Measurements from ENCODE around the gene CREB3L1. TPM values are rescaled to one million over a fixed set of nuclear protein-coding genes. Genes with fewer than 3 reads are reported as not detected.

The CREB3L1 gene
- total RNA-seq, 2 donors from 2014 or later: 20.7 to 28.0 TPM

DNA sequence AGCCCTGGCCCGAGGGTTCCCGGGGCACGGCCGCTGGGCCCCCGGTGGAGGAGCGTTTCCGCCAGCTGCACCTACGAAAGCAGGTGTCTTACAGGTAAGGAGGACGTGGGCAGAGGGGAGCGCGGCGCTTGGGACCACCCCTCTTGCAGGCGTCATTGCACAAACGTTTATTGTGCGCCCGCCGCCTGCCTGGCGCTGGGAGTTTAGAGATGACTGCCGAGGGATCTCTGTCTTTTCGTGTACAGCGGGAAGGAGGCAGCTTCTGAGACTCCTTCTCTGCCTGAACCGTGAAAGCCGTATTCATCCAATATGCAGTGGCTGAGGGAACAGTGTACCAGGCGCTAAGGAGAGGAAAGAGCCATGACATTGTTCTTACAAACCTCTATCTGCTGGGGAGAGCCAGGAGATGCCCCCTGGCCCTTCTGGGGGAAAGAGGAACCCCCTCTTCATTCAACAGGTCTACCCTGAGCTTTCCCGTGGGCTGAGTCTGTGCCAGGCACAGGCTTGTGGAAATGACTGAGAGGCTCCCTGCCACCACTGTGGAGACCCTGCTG is 56.0 kb downstream of the CREB3L1 start:
- intact Hi-C loops (cut with DNase I): loop anchor here in 1 of 2 donors (10.0 kb wide), 1 partner anchor 219 kb away; no protein-coding TSS in a partner anchor
- no peak for DNase-seq
- peak in 1 of 2 donors; percentile 11 for ATAC-seq

- ATAC-seq: no peak
- intact Hi-C loops (cut with DNase I): loop anchor here in 1 of 2 donors (10.0 kb wide), 1 partner anchor 219 kb away; no protein-coding TSS in a partner anchor
- no peak for DNase-seq
Observed at GRCh38 chr11:46334211-46334610, 56.7 kb downstream of the CREB3L1 start.

GRCh38 chr11:46335271-46335670 is 57.8 kb downstream of the CREB3L1 start:
- no peak for DNase-seq
- intact Hi-C loops (cut with DNase I): loop anchor here in 1 of 2 donors (10.0 kb wide), 1 partner anchor 220 kb away; no protein-coding TSS in a partner anchor
- no peak for ATAC-seq

DNA sequence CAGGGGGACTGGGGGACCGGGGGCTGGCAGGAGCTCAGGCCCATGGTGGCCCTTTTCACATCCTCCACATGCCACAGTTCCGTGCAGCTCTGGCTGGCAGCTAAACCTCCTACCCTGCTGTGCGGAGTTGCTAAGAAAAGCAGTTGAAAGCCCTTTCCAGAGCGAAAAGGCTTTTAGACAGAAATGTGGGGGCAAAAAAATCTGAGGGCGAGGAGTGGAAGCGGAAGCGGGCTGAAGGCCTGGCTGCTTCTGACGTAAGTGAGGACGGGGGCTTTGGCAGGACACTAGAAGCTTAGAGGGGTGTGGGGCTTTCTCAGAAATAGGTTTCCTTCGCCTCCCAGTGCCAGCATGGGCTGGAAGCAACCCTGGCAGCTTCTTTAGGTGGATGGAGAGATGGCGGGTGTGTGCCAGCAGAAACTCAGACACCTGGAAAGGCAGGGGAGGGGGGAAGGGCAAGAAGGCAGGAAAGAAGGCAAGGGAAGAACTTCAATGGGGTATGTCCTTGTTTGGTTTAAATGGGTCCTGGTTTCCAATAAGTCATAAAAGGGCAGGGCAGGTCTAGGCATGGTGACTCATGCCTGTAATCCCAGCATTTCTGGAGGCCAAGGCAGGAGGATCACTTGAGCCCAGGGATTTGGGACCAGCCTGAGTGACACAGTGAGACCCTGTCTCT is 58.6 kb downstream of the CREB3L1 start:
- intact Hi-C loops (cut with DNase I): loop anchor here in 1 of 2 donors (10.0 kb wide), 1 partner anchor 221 kb away; no protein-coding TSS in a partner anchor
- ATAC-seq: no peak
- no peak for DNase-seq

DNA sequence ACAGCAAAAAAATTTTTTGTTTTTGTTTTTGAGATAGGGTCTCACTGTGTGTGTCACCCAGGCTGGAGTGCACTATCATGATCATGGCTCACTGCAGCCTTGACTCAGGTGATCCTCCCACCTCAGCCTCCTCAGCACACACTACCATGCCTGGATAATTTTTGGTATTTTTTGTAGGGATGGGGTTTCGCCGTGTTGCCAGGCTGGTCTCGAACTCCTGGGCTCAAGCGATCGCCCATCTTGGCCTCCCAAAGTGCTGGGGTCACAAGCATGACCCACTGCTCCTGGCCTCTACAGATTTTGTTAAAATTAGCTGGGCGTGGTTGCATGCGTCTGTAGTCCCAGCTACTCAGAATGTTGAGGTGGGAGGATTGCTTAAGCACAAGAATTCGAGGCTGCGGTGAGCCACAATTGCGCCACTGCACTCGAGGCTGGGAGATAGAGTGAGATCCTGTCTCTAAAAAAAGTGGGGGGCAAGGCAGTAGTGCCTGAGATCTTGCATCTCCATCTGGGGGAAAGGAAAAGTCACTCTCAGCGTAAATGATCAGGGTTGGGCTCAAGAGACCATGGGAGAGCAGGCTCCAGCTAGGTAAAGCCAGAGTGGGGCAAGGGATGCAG is 59.2 kb downstream of the CREB3L1 start:
- ATAC-seq (no peak), DNase-seq (no peak)
- intact Hi-C loops (cut with DNase I): loop anchor here in 1 of 2 donors (10.0 kb wide), 1 partner anchor 222 kb away; no protein-coding TSS in a partner anchor

GRCh38 chr11:46337626-46338345 is 60.3 kb downstream of the CREB3L1 start:
- no peak for ATAC-seq
- intact Hi-C loops (cut with DNase I): loop anchor here in 1 of 2 donors (10.0 kb wide), 1 partner anchor 223 kb away; no protein-coding TSS in a partner anchor

DNA sequence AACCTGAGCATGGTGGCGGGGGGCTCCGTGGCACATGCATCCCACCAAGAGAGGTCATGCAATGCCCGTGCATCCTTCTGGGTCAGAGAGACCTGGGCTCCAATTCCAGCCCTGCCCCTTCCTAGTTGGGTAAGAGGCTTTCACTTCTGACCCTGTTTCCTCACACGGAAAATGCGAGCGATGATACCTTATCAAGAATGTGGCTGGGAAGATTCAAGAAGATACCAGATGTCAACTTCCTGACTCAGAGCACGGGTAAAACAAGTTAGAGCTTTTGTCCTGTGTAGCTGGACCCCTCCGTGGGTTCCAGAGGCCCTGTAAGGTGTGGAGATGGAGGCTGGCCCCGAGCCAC is 61.1 kb downstream of the CREB3L1 start:
- no peak for DNase-seq
- intact Hi-C loops (cut with DNase I): loop anchor here in 1 of 2 donors (10.0 kb wide), 1 partner anchor 224 kb away; no protein-coding TSS in a partner anchor
- peak in 1 of 2 donors; percentile 15 for ATAC-seq

More at GRCh38 chr11:46337626-46338345, 60.3 kb downstream of the CREB3L1 start:
- no peak for DNase-seq

- intact Hi-C loops (cut with DNase I): loop anchor here in 1 of 2 donors (10.0 kb wide), 1 partner anchor 224 kb away; no protein-coding TSS in a partner anchor
- peak; percentile 65 for DNase-seq
- peak; percentile 79 to 84 for ATAC-seq
Observed at GRCh38 chr11:46338988-46339666, 61.7 kb downstream of the CREB3L1 start.

GRCh38 chr11:46339816-46340215 is 62.4 kb downstream of the CREB3L1 start:
- ATAC-seq: peak; percentile 62 to 85
- DNase-seq: no peak
- intact Hi-C loops (cut with DNase I): loop anchor here in 1 of 2 donors (10.0 kb wide), 1 partner anchor 225 kb away; no protein-coding TSS in a partner anchor

DNA sequence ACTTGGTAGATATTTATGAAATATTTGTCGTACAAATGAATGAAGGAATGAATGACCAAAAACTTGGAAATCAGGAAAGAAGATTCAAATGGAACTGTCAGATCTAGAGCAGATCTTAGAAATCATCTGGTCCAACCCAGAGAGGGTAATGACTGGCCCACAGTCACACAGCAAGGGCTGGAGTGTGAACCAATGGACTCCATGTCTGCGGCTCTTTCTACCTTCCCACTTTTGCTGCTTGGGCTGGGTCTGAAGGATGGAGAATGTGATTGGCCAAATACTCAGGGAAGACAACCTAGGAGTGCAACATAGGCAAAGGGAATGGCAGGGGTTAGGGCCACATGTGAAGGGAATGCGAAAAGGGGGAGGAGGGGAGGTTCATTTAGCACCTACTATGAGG is 64.0 kb downstream of the CREB3L1 start:
- intact Hi-C loops (cut with DNase I): no loop called here
- DNase-seq (no peak), ATAC-seq (no peak)

GRCh38 chr11:46342239-46342638 is 64.8 kb downstream of the CREB3L1 start:
- no peak for ATAC-seq
- peak; percentile 60 for DNase-seq
- intact Hi-C loops (cut with DNase I): no loop called here

DNA sequence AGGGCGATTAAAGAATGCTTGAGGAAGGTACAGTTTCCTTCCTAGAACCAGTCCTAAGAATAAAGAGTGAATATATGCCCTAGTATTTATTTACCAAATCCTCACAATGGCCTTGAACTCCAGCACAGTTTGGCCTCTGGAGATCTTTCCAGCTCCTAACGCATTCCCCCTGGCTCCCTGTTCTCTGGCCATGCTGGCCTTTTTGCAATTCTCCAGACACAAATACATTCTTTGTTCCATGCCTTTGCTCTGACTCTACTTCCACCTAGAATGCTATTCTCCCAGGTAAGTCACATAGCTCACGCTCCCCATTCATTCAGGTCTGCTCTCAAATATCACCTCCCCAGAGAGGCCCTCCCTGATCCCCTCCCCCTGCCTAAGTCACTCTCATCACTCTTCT is 66.1 kb downstream of the CREB3L1 start:
- ATAC-seq (no peak), DNase-seq (no peak)
- intact Hi-C loops (cut with DNase I): no loop called here

- peak; percentile 76 for DNase-seq
- peak; percentile 12 to 24 for ATAC-seq
- intact Hi-C loops (cut with DNase I): no loop called here
Observed at GRCh38 chr11:46345131-46345597, 67.7 kb downstream of the CREB3L1 start.

DNA sequence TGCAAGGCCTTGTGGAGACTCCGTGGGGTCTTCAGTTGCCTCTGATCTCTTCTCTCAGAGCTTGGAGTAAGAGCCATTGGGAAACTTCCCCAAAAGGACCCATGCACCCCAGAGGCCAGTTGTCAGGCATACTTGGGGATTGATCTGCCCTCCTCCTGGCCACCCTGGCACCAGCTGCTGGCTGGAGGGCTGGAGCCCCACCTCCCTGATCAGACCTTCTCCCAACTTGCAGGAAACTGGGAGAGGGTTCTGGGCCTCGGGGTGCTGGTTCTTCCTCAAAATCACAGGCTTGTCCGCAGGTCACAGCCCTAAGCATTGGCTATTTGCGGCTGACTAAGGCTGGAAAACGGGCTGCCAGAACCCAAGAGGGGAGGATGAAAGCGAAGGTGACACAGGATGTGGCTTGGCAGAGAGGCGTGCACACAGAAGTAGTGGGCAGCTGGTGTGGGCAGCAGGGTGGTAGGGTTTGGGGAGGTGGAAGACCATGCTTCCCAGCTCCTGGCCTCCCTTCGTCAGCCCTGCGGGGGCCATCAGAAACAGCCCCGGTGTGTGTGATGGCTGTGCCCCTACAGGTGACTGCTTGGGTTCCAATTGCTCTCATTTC is 68.5 kb downstream of the CREB3L1 start:
- DNase-seq (no peak), ATAC-seq (peak in 1 of 2 donors; percentile 2)
- intact Hi-C loops (cut with DNase I): no loop called here

- DNase-seq (peak; percentile 87), ATAC-seq (peak; percentile 82 to 86)
- intact Hi-C loops (cut with DNase I): no loop called here
Observed at GRCh38 chr11:46346886-46347636, 69.6 kb downstream of the CREB3L1 start, which contains the start of gene DGKZ. DGKZ (plus strand) TSS chr11:46347463; CDS start chr11:46347660, 197 bp downstream.

DNA sequence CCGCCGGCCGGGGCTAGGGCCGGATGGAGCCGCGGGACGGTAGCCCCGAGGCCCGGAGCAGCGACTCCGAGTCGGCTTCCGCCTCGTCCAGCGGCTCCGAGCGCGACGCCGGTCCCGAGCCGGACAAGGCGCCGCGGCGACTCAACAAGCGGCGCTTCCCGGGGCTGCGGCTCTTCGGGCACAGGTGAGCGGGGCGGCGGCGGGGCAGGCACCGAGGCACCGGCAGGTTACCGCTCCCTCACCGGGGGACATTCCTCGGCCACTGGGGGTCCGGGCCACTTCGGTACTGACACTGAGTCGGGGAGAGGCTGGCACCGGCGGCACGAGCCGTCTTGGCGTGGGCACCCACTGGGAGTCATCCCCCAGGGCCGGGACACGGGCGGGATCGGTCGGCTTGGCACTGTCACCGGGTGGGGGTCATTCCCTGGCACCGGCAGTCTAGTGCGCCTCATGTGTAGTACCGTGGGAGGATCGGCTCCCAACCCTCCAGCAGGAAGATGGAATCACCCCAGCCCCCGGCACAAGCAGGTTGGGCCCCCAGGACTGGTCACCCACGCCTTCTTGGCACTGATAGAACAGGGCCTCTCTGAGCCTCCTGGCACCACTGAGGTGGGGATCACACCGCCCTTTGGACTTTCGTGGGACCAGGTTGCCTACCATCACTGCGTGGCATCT is 70.3 kb downstream of the CREB3L1 start:
- intact Hi-C loops (cut with DNase I): no loop called here
- DNase-seq (no peak), ATAC-seq (peak in 1 of 2 donors; percentile 1)
